Smooth muscle cell of the brain vasculature (primary cell): ENCODE data around the gene MMP20.
"Not testable (repeated sequence)": the region's sequence is repeated elsewhere in the genome, so short reads cannot be mapped to it uniquely, and the experiment has no call there.

ENCODE experiments used
- DNase-seq: peaks from one replicate; pipeline ENCODE4 v3.0.0-alpha.2; 2012; ENCODE audit warnings: low read depth, low spot score

The MMP20 gene

DNA sequence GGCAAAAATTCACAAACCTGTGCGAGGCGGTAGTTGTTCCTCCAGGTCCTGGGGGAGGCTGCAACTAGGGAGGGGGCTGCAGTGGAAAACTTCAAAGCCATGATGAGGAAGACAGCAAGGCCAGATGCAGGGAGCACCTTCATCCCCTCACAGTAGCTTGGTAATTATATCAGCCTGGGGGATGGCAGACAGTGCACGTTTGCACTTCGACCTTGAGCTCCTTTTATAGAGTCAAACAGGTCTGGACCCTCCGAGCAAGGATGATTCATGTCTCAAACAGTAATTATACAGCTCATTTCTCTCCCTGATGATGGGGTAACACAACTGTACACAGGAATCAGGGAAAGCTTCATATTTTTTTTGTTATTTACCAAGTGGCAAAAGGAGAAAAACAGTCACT lies at the start of gene MMP20:
Gene MMP20 (minus strand): TSS at position 156 of the 400 bp plus-strand sequence. CDS start 13 bp downstream, at position 143.
- no peak for DNase-seq

GRCh38 chr11:102669664-102670063 lies 44.5 kb upstream of the MMP20 start:
- no peak for DNase-seq

DNA sequence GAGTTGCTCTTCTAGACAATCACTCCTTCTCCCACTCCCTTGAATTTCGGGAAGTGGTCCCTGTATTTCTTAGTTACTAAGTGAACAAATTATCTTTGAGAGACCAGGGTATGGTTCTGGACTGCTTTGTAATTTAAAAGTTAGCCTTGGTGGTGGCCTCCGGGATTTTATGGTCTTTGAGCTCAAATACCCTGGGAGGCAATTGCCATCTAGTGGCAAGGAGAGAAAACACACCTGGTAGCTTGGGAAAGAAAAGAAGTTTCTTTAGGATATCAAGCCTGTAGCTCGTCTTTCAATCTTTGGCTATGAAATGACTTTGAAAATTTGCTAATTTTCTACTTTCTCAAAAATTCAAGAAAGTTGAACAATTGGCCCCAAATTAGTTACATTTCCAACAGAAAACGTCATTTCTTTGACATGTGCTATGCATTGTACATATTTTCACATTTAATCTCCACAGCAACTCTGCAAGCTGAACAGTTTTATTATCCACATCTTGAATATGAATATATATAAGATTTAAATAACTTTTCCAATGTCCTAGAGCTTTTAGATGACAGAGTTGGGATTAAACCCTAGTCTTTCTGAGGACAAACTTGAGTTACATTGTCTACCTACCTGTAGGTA lies 41.3 kb upstream of the MMP20 start:
- no peak for DNase-seq

DNA sequence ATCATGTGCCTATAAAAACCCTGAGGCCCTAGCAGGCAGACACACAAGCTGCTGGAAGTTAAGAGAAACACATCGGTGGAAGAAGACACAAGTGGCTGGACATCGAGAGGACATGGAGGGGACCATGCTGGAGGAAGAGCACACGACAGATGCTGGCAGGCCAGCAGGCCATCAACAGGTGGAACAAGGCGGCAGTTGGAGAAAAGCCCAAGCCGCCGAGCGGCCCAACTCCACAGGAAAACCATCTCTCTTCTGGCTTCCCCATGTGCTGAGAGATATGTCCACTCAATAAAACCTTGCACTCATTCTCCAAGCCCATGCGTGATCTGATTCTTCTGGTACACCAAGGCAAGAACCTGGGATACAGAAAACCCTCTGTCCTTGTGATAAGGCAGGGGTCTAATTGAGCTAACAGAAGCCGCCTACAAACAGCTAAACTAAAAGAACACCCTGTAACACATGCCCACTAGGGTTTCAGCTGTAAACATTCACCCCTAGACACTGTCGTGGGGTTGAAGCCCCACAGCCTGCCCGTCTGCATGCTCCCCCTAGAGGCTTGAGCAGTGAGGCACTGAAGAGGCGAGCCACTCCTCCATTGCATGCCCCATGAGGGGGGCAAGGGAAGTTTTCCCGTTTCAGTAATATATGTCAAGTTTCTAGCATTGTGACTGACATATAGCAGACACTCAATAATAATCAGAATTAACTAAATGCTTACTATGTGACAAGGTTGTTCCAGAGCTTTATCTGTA lies 39.0 kb upstream of the MMP20 start:
- DNase-seq = no peak

- no peak for DNase-seq
Observed at GRCh38 chr11:102662607-102663006, 37.5 kb upstream of the MMP20 start.

GRCh38 chr11:102661040-102661439 lies 35.9 kb upstream of the MMP20 start:
- DNase-seq = no peak

- DNase-seq = no peak
Observed at GRCh38 chr11:102656528-102656927, 31.4 kb upstream of the MMP20 start.

GRCh38 chr11:102655547-102655946 lies 30.4 kb upstream of the MMP20 start:
- no peak for DNase-seq

DNA sequence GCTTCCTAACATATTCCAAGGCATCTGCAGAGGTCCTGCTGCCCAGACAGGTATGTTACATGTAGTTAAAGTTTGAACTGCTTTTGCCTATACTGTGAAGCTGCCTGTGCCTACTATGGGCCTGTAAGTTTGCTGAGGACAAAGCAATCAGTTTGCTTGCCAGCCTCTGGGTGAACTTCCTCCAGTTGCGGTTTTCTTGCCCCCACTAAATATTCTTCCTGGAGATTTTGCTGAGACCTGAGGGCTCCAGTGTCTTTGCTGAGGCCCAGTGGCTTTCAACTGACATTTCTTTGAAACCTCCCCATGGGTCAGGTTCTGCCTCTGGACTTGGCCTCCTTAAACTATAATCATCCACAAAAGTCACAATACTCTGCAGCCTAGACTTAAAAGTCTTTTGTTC lies 29.6 kb upstream of the MMP20 start:
- DNase-seq = no peak

GRCh38 chr11:102653744-102654291 lies 28.7 kb upstream of the MMP20 start:
- DNase-seq = no peak

GRCh38 chr11:102647430-102647829 lies 22.3 kb upstream of the MMP20 start:
- no peak for DNase-seq

DNA sequence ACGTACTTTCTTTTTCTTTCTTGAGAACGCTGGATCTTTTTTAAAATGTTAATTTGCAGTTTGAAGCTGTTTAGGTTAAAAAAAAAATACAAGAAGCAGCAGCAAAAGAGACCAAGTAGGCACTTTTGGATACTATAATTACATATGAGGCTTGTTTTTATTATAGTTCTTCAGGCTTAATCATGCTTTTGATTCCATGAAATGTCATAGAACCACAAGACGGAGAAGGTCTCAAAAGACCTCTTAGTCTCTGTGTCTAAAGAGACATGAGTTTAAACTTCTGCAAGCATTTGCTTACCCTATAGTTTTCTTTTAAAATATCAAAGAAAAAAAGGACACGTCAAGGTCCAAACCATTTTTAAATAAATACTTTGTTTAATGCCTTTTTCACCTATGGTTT lies 18.8 kb upstream of the MMP20 start:
- no peak for DNase-seq

DNA sequence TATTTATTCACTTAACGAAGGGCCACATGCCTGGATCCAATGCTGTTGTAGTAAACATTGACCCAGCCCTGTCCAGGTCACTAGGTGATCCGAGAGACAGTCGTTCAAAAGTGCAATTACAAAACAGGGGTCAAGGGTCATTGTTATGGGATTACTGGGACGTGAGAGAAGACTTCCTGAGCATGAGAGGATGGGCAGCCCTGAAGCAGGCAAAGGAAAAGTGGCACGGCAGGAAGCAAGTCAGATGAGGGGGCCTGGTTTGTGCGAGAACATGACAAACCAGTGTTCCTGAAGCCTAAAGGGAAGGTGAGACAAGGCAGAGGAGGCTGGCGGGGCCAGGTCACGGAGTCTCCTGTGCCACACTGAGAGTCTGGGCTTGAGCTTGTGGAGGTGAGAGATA lies 15.8 kb upstream of the MMP20 start:
- DNase-seq = no peak

- no peak for DNase-seq
Observed at GRCh38 chr11:102639656-102640055, 14.5 kb upstream of the MMP20 start.

DNA sequence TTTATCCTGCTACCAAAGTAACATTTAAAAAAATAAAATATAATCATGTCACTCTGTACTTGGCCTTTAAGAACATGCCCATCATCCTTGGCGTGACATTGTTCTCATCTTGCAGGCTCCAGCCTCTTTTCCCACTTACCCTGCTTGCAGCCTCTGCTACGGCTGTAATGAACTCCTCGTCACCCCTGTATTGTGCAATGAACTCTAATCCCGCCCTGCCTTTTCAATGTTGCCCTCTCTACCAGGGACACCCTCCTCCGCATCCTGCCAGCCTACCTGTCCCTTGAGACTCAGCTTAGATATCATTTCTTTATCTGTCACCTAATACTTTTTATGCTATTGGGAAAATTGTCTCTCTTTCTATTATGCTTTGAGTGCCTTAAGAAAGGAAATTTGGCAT lies 12.6 kb upstream of the MMP20 start:
- DNase-seq = no peak

GRCh38 chr11:102633385-102634026 lies 8.4 kb upstream of the MMP20 start:
- DNase-seq = no peak

DNA sequence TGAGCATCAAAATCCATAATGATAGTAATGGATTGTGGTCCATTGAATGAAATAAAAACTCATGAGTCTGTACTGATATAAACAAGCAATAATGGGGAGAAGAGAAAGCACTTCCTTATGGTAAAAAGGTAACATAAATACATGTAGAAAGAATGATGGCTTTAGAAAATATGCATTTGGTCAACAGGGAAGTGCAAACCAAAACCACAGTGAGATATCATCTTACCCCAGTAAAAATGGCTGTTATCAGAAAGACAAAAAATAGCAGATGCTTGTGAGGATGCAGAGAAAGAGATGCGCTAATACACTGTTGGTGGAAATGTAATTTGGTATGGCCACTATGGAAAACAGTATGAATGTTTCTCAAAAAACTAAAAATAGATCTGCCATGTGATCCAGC lies 6.9 kb upstream of the MMP20 start:
- no peak for DNase-seq

DNA sequence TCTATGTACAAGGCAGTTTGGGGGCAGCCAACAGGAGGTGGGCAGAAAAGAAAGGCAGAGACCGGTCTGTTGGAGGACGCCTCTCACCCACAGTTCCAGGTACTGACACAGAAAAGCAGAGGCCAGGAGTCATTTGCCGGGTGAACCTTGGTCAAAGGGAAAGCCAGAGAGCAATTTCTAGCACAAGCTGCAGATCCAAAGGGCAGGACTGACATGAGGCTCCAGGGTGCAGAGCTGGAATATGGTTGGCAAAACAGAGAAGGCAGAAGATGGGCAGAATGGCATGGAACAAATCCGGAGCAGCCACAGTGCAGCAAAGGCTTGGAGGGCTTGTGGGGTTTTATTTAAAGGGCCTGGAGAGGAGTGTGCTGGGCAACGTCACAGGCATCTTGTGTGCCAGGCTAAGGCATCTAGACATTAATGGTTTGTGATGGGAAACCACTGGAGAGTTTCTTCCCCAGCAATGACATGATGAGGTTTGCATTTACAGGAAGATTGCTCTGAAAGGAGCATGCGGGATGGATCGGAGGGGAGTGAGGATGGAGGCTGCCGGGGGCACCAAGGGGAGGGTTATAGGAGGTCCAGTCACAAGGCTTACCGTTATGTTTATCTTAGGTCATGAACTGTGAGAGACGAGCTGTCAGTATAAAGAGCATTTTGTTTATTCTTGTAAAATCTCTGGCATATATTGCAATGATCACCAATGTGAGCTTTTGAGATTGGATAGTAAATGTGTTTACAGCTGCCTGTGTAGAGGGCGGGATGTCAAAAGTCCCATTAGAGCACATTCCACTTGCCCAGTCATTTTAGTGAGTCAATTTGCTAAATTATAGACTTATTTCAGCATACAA lies 5.7 kb upstream of the MMP20 start:
- no peak for DNase-seq

DNA sequence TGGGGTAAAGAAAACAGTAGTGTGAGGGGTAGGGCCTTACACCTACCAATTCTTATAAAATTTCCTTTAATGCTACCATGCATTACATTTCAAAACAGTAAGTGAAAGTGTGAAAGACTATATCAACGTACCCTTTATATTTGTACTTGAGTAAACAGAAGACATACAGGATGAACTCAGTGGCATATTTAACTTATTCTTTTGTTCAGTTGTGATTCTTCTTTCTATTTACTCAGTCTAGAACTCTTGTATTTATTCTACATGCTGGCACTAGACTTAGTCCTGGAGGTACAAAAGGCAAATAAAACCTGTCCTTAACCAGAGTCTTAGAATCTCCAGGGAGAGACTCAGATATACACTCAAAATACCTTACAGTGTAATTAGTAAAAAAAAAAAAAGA lies 4.8 kb upstream of the MMP20 start:
- DNase-seq = not testable (repeated sequence)

DNA sequence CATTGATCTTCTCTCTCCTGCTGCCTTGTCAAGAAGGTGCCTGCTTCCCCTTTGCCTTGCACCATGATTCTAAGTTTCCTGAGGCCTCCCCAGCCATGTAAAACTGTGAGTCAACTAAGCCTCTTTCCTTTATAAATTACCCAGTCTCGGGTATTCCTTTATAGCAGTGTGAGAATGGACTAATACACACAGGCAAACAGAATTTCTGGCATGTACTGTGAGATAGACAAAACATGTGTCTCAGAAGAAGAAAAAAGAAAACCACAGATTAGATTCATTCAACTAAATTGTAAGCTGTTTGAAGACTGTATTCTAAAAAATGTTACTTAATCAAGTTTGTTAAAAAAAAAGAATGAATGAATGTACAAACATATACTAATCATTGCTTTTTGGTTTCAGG lies 1.5 kb upstream of the MMP20 start:
- DNase-seq = no peak

GRCh38 chr11:102623998-102624397 lies 1.1 kb downstream of the MMP20 start:
- no peak for DNase-seq

- DNase-seq = no peak
Observed at GRCh38 chr11:102623128-102623527, 2.0 kb downstream of the MMP20 start.
